ENCODE measurements around the gene COL11A1. TPM values are rescaled to one million over a fixed set of nuclear protein-coding genes. Genes with fewer than 3 reads are reported as not detected.
"Not testable (repeated sequence)": the region's sequence is repeated elsewhere in the genome, so short reads cannot be mapped to it uniquely, and the experiment has no call there.

COL11A1 gene
- total RNA-seq, 1 experiment from 2014 or later, result 1.0 TPM

DNA sequence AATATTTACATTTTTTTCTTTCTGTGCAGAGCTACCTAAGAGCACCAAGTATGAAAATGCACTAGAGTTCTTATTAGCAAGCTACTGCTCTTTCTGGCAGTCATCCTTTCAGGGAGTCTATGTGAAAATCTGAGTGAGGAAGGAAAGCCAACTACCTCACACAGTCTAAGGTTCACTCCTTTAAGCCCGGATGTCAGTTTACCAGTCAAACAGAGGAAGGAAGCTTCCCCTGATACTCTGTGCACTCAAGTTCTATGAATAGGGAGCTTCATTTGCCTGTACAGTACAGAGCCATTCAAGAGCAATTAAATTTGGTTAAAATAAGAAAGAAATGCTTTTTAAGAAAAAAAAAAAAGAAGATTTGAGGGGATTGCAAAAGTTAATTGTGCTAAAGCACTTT, 6.9 kb downstream of the COL11A1 start:
- in situ Hi-C loops (cut with HindIII; ENCODE audit: low pct_unique_long_range_greater_than_20kb, low sequenced_read_pairs), result no loop called here
- no peak for DNase-seq (ENCODE audit: low read depth)

DNA sequence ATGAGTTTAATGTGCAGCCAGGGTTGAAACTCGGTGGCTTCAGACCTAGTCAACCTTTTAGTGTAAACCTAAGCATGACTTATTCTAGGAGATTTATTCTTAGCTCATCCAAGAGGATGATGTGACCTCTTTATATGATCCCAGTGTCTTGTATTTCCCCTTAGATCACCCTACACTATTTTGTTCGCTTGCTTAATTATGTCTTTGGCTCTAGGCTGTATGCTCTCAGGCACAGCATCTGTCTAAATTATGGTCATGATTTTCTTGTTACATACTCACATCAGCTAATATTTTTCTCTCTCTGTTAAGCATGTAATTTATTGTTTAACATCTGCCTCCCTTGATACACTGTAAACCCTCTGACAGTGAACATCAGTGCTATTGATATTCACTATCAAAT, 19.1 kb downstream of the COL11A1 start:
- in situ Hi-C loops (cut with HindIII; ENCODE audit: low pct_unique_long_range_greater_than_20kb, low sequenced_read_pairs), result no loop called here
- DNase-seq (ENCODE audit: low read depth), result no peak

DNA sequence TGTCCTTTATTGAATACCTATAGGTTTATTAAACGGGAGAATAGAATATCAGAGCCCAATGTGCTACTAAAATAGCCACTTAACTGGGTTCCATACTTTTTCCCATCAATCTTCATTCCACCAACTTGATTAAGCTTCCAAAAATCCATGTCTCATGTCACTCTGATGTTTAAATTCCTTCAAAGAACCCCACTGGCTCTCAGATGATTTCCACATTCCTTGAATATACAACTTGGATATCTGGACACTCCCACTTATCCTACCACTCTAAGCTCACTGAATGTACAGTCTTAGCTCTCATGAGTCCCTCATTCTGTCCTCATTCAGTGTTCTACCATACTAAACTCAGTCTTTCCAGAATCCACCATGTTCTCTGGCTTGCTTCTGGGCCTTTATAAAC, 21.1 kb downstream of the COL11A1 start:
- in situ Hi-C loops (cut with HindIII; ENCODE audit: low pct_unique_long_range_greater_than_20kb, low sequenced_read_pairs), result no loop called here
- no peak for DNase-seq (ENCODE audit: low read depth)

DNA sequence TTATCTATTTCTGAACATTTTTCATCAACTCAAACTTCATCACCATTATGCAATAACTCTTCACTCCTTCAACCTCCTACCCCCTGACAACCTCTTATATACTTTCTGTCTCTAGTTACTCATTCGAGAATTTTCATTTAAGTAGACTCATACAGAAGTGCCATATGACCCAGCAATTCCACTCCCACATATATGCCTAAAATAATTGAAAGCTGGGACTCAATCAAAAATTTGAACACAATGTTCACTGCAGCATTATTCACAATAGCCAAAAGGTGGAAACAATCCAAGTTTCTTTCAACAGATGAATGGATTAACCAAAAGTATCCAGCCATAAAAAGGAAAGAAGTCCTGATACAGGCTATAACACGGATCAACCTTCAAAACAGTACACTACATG, 24.1 kb downstream of the COL11A1 start:
- no peak for DNase-seq (ENCODE audit: low read depth)
- in situ Hi-C loops (cut with HindIII; ENCODE audit: low pct_unique_long_range_greater_than_20kb, low sequenced_read_pairs), result no loop called here

DNA sequence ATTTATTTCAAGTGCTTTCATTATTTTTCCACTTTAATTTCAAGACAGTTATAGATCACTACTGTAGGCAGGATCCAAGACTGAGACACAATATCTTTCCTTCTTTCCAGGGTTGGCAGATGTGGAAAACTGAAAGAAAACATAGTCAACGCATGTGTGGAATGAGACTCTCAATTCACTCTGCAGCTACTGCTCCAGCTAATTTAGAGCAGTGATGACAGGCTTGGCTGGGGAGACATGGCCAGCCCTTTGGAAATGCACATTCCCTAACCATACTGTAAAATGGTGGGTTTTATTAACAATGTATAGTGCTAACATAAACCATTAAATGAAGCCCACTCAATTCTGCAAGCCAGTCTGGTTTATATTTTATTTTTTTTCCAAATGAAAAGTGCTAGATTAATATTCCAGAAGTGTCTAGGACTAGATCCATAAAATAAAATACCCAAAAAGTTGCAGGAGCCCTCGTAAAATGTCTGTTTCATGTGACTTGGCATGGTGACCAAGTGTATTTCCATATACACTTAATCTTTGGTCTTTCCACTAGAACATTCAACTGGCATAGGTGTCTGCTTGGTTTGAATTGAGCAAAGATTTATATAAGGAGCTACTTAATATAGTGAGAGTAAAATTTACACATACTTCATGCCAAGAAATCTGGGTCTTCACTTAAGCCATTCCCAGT, 32.9 kb downstream of the COL11A1 start:
- in situ Hi-C loops (cut with HindIII; ENCODE audit: low pct_unique_long_range_greater_than_20kb, low sequenced_read_pairs), result no loop called here
- DNase-seq (ENCODE audit: low read depth), result no peak

DNA sequence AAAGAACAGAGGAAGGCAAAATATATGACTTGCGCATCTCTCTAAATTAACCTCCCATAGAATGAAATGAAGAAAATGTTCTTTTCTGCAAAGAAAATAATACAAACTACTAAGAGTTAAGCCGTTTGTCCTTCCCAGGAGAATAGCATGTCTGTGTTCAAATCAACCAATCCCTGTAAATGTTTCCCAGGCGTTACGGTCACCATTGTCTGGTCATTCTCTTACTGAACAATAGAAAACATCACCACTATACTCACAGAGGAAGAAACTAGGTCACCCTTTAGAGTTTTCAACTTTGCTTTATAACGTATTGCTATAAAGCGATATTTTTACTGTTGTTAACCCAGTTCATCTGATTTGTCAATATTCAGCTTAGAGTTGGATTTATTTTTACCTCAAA, 34.1 kb downstream of the COL11A1 start:
- DNase-seq (ENCODE audit: low read depth), result no peak
- in situ Hi-C loops (cut with HindIII; ENCODE audit: low pct_unique_long_range_greater_than_20kb, low sequenced_read_pairs), result no loop called here

DNA sequence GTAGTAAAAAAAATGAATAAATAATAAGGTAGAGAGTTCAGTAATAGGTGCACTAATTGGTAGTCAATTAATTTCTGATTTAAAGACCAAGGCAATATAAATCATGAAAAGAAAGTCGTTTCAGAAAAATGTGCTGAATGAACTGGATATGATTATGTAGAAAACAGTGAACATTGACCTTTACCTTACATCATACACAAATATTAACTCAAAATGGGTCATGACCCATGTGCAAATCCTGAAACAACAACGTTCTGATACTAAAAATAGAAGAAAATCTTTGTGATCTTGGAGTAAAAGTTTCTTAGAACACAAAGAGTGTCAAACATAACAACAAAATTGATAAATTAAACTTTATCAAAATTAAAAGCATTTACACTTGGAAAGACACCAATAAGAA, 39.1 kb downstream of the COL11A1 start:
- DNase-seq (ENCODE audit: low read depth), result no peak
- in situ Hi-C loops (cut with HindIII; ENCODE audit: low pct_unique_long_range_greater_than_20kb, low sequenced_read_pairs), result no loop called here

DNA sequence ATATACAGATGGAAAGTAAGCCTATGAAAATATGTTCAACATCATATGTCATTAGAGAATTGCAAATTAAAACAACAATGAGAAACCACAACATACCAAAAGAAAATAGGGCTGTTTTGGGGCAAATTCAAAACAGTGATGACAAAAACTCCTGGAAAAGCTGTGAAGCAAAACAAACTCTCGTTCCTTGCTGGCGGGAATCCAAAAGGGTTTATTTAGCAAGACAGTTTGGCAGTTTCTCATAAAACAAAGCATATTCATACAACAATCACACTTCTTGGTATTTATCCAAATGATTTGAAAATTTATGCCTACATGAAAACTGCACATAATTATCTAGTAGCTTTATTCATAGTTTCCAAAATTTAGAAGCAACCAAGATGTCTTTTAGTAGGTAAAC, 44.4 kb downstream of the COL11A1 start:
- in situ Hi-C loops (cut with HindIII; ENCODE audit: low pct_unique_long_range_greater_than_20kb, low sequenced_read_pairs), result no loop called here
- no peak for DNase-seq (ENCODE audit: low read depth)

DNA sequence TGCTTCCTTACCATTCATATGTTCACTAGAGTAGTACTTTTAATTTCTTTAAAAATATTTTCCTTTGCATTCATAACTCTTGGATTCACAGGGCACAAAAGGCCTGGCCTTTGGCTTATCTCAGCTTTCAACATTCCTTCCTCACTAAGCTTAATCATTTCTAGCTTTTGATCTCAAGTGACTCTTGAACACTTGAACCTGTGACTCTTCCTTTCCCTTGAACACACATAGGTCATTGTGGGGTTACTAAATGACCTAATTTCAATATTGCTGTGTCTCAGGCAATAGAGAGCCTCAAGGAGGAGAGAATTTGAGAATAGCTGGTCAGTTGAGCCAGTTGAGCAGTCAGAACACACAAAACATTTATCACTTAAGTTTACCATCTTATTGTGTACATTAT, 49.9 kb downstream of the COL11A1 start:
- DNase-seq (ENCODE audit: low read depth), result no peak
- in situ Hi-C loops (cut with HindIII; ENCODE audit: low pct_unique_long_range_greater_than_20kb, low sequenced_read_pairs), result no loop called here

DNA sequence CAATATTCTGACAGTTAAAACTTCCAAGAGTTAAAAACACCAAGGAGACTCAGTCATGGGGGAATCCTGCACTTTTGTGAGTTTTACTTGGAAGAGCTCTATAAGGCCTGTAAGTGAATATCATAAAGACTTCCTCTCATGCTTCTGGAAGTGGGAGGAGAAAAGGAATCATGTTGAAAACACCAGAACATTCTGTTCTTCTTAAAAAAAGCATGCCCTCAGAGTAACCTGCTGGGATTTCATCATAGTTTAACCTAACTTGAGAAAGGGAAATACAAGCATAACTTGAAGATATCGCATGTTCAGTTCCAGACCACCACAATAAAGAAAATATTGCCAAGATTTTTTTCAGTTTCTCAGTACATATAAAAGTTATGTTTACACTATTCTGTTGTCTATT, 51.9 kb downstream of the COL11A1 start:
- in situ Hi-C loops (cut with HindIII; ENCODE audit: low pct_unique_long_range_greater_than_20kb, low sequenced_read_pairs), result no loop called here

DNA sequence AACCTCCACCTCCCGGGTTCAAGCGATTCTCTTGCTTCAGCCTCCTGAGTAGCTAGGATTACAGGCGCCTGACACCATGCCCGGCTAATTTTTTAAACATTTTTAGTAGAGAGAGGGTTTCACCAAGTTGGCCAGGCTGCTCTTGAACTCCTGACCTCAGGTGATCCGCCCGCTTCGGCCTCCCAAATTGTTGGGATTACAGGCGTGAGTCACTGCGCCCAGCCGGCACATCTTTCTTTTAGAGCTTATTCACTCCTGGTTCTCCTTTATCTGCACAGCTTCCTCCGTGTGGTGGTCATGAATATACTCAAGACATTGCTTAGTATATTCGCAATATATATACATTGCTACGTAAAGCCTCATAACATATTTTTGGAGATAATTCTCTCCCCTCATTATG, 80.2 kb downstream of the COL11A1 start:
- DNase-seq (ENCODE audit: low read depth); in situ Hi-C loops (cut with HindIII; ENCODE audit: low pct_unique_long_range_greater_than_20kb, low sequenced_read_pairs): not testable (repeated sequence)

More for the DNA sequence above, 51.9 kb downstream of the COL11A1 start:
- DNase-seq (ENCODE audit: low read depth), result no peak

DNA sequence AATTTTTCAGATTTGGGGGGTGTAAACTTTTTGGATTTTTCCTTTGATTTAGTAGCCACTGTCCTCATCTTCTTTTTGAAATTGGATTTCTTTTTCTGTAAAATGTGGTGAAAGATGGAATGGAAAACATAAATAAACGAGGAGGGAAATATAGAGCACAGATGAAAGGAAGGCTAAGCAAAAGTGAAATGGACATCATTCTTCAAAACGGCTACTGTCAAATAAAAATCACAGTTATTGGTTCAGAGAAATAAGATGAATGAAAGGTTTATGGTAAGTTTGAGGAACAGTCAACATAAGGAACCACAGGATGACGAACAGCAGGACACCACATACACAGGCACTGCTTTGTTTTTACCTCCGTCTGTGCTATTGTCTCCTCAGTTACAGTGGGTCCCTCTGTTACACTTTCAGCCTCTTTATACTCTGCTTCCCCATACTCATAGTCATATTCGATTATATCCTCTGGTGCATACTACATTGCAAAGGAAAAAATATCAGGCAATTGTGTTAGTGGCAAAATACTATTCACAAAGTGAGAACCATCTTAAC, 82.4 kb downstream of the COL11A1 start:
- in situ Hi-C loops (cut with HindIII; ENCODE audit: low pct_unique_long_range_greater_than_20kb, low sequenced_read_pairs), result no loop called here
- DNase-seq (ENCODE audit: low read depth), result no peak

DNA sequence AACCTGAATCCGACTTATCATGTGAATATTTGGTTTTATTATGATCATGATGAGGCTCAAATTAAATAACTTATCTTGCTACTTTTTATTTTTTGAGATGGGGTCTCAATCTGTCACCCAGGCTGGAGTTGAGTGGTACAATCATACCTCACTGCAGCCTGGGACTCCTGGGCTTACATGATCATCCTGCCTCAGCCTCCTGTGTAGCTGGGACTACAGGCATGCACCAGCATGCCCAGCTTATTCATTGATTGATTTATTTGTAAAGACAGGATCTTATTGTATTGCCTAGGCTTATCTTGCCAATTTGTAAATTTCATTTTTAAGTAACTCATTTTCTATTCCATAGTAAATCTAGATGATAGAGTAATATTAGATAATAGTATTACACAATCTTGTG, 84.3 kb downstream of the COL11A1 start:
- in situ Hi-C loops (cut with HindIII; ENCODE audit: low pct_unique_long_range_greater_than_20kb, low sequenced_read_pairs), result no loop called here
- DNase-seq (ENCODE audit: low read depth), result no peak

DNA sequence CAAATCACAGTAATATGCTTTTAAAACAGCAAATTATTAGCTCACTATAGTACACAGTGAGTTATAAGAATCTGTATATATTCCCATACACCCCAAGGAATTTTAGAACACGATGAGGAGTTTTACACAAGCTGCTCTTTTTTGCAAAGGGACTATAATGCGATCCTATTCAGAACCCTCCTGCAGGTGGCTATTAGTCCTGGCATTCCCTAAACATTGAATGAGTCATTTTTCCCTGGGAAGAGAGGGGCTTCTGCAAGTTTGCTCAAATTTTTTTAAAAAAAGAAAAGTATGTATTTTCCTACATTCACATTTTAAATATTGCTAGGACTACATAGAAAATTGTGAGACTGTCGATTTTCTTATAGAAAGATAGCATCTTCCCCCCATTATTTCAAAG, 106.3 kb downstream of the COL11A1 start:
- no peak for DNase-seq (ENCODE audit: low read depth)
- in situ Hi-C loops (cut with HindIII; ENCODE audit: low pct_unique_long_range_greater_than_20kb, low sequenced_read_pairs), result no loop called here

DNA sequence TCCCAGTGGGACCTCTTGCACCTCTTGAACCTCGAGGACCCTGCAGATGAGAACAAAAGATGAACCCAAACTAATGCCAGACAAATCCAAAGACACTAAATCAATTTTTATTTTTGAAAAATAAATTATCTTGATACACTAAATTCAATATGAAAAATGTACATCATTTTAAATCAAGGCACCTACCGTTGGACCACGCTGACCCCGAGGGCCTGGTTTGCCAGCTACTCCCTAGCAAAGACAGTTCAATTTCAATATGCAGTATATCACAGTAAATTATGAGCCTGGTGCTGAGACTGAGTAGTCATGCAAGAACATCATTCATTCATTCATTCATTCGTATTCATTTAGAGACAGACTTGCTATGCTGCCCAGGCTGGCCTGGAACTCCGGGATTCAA, 129.4 kb downstream of the COL11A1 start:
- in situ Hi-C loops (cut with HindIII; ENCODE audit: low pct_unique_long_range_greater_than_20kb, low sequenced_read_pairs), result no loop called here
- DNase-seq (ENCODE audit: low read depth), result no peak

DNA sequence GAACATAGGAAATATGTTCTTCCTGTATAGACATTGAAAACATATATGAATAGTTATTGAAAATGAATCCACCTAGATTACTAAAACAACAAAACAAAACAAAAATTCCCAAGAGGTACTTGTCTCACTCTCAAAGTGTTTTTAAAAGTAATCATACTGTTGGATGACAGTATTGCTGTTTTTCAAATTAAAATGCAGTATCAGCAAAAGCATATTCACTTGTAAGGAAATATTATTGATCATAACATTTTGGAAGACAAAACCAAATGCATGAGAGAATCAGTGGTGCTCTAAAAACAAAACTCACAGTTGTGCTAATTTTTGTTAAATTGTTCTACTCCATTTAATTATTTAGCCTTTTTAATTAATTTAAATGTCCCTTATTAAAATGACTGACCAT, 131.0 kb downstream of the COL11A1 start:
- in situ Hi-C loops (cut with HindIII; ENCODE audit: low pct_unique_long_range_greater_than_20kb, low sequenced_read_pairs), result no loop called here
- DNase-seq (ENCODE audit: low read depth), result no peak

DNA sequence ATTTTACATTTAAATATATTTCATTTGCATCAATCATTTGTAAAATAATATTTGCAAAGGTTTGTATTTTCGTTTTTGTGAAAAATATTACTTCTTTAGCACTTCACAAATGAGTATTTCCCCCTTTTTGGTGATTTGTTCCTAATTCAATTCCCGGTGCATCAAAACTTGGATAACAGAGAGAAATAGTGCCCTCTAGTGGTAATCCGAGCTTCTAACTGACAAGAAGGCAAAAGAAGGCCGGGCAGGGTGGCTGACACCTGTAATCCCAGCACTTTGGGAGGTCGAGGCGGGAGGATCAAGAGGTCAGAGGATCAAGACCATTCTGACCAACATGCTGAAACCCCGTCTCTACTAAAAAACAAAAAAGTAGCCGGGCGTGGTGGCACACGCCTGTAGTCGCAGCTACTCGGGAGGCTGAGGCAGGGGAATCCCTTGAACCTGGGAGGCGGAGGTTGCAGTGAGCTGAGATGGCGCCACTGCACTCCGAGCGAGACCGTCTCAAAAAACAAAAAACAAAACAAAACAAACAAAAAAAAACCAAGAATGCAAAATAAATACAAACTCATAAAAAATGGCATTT, 137.7 kb downstream of the COL11A1 start:
- in situ Hi-C loops (cut with HindIII; ENCODE audit: low pct_unique_long_range_greater_than_20kb, low sequenced_read_pairs), result no loop called here
- peak; percentile 10 for DNase-seq (ENCODE audit: low read depth)

DNA sequence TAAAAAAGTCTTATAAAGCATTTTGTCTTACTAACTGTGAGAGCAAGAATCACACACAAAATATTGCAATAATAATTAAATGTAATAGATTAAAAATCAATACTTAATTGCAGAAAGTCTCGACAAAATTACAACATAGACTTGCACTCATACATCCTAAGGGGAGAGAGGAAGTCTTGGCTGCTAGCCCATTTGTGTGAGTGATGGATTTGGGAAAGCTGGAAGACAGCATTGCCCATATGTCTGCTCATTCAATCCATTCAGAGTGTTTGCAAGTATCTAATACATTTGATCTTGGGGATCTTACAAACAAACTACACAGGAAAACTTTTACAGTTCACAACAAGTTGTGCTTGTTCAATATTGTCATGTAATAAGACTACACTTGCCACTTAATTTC, 140.5 kb downstream of the COL11A1 start:
- in situ Hi-C loops (cut with HindIII; ENCODE audit: low pct_unique_long_range_greater_than_20kb, low sequenced_read_pairs), result no loop called here
- DNase-seq (ENCODE audit: low read depth), result no peak

DNA sequence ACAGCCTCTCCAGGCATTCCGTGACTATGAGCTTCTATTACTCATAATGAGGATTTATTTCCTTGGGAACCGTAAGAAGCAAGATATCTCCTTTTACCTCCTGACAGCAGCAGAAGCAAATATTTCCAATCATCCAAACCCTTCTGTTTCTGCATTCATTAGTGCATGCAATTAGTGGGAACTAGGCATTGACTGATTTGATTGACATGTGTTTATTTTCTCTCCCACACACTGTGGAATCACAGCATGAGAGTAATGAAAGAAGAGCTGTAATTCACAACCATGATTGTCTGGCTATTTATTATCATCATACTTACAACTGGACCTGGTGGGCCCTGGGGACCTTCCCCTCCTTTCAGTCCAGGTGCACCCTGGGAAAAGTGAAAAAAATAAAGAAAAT, 146.8 kb downstream of the COL11A1 start:
- in situ Hi-C loops (cut with HindIII; ENCODE audit: low pct_unique_long_range_greater_than_20kb, low sequenced_read_pairs), result no loop called here
- DNase-seq (ENCODE audit: low read depth), result no peak

DNA sequence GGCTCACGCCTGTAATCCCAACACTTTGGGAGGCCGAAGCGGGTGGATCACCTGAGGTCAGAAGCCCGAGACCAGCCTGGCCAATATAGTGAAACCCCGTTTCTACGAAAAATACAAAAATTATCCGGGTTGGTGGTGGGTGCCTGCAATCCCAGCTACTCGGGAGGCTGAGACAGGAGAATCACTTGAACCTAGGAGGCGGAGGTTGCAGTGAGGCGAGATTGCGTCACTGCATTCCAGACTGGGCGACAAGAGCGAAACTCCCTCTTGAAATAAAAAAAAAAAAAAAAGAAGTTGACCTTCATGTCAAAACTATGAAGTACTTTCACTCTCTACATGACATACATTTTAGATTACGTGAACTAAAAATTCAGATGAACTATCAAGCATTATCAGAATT, 153.7 kb downstream of the COL11A1 start:
- in situ Hi-C loops (cut with HindIII; ENCODE audit: low pct_unique_long_range_greater_than_20kb, low sequenced_read_pairs), result no loop called here
- no peak for DNase-seq (ENCODE audit: low read depth)
